GM20431 (cell line): ENCODE measurements around the gene ZNRF4.

Experiments
- in situ Hi-C: fragments of 300-500 bp; cut with MseI, MboI; formaldehyde crosslinking; loops from one replicate; pipeline ENCODE4 v1.15.0; 2020; ENCODE audit warnings: low sequenced_read_pairs; ENCODE audit not compliant: unreplicated experiment

ZNRF4 gene

DNA sequence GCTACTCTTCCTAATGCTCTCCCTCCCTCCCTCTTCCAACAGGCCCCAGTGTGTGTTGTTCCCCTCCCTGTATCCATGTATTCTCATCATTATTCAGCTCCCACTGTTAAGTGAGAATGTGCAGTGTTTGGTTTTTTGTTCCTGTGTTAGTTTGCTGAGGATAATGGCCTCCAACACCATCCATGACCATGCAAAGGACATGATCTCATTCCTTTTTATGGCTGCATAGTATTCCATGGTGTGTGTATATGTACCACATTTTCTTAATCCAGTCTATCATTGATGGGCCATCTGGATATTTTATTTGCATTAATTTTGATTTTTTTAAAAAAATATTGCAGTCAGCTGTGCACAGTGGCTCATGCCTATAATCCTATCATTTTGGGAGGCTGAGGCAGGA is 15.8 kb upstream of the ZNRF4 start:
- in situ Hi-C loops: no loop called here

DNA sequence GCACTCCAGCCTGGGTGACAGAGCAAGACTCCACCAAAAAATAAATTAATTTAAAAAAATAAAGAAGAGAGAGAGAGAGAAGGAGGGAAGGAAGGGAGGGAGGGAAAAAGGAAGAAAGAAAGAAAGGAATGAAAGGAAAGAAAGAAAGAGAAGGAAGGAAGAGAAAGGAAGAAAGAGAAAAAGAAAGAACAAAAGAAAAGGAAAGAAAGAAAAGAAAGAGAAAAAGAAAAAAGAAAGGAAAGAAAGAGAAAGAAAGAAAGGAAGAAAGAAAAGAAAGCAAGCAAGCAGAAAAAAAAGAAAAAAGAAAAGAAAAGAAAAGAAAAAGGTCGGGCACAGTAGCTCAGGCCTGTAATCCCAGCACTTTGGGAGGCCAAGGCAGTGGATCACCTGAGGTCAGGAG is 14.9 kb upstream of the ZNRF4 start:
- in situ Hi-C loops: no loop called here

DNA sequence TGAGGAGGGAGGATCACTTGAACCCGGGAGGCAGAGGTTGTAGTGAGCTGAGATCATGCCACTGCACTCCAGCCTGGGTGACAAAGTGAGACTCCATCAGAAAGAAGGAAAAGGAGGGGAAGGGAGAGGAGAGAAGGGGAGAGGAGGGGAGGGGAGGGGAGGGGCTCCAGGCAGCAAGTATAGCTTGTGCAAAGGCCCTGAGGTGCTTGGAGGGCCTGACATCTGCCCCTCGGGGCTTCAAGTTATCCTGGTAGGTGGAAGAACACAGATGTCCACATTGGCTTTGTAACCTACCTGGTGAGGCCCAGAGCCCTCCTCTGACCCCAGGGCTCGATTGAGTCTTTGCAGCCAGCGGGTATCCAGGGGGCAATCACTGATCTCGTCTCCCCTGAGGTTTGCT is 11.5 kb upstream of the ZNRF4 start:
- in situ Hi-C loops: no loop called here

DNA sequence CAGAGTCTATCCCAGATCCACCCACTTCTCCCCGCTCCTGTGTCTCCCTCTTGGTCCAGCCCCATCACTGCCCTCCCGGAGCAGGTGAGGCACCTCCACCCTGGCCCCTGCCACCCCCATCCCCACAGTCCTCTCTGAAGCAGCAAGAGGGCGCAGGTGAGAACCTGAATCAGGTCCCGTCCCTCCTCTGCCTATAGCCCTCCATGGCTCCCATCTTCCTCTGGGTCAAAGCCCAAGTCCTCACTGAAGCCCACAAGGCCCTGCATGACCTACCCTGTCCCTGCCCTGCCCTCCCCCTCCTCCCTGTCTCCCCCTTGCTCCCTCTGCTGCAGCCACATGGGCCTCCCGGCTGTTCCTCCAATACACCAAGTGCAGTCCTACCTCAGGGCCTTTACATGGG is 10.8 kb upstream of the ZNRF4 start:
- in situ Hi-C loops: no loop called here

DNA sequence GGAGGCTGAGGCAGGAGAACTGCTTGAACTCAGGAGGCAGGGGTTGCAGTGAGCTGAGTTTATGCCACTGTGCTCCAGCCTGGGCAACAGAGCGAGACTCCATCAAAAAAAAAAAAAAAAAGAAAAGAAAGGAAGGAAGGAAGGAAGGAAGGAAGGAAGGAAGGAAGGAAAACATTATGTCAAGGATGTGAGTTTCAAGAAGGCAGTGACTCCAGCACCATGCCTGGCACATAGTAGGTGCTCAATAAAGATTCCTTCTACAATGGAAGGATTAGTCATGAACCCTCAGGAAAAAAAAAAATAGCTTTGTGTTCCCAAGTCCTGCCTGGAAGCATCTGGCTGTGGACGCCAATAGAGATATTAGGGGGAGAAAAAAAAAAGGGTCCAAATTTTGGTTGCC is 10.1 kb upstream of the ZNRF4 start:
- in situ Hi-C loops: no loop called here

DNA sequence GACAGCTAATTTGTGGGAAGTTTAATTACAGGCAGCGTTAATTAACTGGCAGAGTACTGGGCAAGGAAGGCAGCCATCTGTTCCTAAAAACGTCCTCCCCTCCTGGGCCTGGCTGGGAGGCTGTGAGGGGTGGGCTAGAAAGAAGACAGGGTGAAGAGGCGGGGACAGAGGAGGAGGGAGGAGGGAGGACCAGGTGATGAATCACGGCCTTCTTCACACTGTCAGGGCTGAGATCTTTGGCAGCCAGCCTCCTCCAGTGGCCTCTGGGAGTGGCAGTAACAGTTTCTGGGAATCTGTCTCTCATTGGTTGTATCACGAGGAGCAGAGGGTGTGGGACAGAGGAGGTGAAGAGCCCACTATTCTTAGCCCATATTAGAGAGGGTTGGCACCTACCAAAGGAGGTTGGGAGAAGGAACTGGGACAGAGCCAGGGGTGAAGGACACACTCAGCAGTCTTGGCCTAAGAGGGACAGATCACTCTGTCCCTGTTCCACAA is 9.6 kb upstream of the ZNRF4 start:
- in situ Hi-C loops: no loop called here

DNA sequence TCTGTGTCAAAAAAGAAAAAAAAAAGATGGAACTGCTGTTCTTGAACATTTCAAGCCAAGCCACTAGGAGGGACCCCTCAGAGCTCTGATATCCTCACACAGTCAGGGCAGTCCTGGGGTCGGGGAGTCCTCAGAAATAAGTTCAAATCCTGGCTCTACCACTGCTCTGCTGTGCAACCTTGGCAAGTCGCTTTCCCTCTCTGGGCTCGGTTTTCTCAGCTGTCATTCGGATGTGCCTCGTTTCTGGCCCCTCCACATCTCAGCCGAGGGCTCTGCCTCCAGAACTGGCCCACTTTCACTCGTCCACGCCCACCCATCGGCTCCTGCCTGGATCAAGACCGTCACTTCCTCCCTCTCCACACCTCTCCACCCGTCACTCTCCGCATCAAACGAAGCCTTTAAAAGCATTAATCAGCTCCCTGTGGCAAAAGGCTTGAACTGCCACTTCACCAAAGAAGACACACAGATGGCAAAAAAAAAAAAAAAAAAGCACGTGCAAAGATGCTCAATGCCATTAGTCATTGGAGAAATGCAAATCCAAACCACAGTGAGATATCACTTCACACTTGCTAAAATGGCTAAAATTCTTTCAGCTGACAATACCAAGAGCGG is 7.4 kb upstream of the ZNRF4 start:
- in situ Hi-C loops: no loop called here

DNA sequence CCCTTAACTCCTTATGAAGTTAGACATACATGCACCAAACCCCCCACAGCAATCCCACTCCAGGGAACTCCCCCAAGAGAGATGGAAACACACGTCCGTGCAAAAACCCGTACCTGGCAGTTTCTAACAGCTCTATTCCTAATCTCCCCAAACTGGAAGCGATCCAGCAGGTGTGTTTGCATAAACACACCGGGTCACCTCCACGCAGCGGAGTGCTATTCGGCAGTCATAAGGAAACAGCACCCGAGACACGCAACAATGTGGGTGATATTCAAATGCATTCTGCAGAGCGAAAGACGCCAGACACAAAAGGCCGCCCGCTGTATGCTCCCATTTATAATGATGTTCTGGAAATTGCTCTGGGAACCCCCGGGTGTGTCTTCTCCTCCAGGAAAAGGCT is 6.8 kb upstream of the ZNRF4 start:
- in situ Hi-C loops: no loop called here

DNA sequence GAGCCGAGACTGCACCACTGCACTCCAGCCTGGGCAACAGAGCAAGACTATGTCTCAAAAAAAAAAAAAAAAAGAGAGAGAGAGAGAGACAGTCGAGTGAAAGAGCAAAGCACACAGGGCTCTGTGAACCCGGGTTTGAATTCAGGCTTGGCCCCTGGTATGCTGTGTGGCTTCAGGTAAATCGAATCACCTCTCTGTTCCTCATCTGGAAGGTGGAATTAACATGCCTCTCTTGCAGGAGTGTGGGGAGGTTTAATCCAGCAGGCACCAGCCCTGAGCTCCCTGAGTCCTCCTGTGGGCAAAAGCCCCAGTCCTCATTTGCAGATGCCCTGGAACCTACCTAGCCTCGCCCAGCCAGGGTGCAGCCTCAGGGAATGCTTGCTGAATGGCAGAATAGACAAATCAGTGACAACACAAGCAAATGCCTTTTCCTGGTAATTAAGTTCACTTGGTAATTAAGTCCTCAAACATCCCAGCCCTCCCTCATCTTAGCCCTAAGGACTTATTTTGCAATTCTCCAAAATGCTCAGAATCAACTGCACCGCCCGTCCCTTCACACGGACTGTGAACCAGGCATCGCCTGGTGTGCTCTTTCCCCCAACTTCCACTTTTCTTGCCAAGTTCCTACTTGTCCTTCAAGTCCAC is 4.6 kb upstream of the ZNRF4 start:
- in situ Hi-C loops: no loop called here

DNA sequence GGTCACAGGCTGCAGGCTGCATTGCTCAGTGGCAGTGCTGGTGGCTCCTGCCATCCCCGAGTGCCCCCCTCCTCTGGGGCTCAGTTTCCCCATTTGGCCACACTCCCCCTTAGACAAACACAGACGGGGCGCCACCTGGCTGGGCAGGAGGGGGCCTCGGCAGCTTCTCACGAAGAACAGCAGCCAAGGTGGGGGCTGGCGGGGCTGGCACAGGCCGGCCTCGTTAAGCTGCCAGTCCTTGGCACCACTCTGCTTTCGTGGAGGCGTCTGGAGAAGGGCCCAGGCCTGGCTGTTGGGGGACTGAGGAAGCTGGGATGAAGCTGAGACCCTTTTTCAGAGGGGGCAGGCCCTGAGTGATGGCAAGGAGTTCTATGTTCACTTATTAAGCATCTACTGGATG is 3.7 kb upstream of the ZNRF4 start:
- in situ Hi-C loops: no loop called here

DNA sequence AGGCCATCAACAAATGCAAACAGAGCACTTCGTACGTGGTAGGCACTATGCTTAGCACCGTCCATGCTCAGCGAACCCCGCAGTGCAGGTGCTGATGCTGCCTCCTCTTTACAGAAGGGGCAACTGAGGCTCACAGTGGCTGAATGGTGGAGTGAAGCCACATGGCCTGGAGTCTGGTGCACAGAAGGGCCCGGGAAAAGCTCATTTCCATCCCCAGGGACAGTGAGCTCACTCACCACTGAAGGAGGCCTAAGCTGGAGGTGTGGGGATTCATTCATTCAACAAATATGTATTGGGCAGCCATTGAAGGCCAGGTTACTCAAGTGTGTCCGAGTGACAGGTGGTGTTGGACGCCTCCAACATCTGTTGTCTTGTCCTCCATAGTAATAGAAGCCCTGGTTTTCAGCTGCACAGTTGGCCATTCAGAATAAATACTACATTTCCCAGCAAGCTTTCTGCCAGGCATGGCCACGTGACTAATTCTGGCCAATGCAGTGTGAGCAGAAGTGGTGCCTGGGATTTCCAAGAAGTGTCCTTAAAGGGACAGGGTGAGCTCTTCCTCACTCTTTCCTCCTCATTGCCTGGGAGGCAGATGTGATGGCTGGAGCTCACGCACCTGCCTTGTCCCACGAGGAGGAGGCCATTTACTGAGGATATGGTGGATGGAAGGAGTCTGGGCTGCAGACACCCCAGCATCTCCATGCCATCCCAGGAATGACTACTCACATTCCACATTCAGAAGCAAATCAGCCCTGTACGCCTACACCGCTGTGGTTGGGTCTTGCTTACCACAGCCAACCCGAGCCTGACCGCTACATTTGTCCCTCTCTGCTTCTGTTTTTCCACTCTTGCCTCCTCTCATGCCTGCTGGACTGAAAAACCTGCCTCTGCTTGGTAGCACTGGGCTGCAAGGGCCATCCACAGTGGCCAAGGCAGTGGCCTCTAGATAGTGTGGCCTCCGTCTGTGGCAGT is 2.3 kb upstream of the ZNRF4 start:
- in situ Hi-C loops: no loop called here

DNA sequence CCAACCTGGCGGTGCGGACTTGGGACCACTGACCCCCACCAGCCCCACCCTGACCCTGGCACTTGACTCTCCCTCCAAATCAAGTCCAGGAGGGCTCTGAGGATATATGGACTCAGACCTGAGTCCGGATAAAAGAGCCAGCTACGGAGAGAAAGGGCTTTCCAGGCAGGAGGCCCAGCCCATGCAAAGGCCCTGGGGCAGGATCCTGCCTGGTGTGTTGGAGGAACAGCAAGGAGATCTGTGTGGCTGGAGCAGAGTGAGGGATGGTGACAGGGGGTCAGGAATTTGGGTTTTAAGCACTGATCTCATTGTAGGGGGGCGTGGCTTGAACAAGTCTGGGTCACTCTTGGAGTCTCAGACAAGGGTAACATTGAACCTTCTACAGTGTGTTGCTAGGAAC is 474 bp upstream of the ZNRF4 start:
- in situ Hi-C loops: no loop called here

DNA sequence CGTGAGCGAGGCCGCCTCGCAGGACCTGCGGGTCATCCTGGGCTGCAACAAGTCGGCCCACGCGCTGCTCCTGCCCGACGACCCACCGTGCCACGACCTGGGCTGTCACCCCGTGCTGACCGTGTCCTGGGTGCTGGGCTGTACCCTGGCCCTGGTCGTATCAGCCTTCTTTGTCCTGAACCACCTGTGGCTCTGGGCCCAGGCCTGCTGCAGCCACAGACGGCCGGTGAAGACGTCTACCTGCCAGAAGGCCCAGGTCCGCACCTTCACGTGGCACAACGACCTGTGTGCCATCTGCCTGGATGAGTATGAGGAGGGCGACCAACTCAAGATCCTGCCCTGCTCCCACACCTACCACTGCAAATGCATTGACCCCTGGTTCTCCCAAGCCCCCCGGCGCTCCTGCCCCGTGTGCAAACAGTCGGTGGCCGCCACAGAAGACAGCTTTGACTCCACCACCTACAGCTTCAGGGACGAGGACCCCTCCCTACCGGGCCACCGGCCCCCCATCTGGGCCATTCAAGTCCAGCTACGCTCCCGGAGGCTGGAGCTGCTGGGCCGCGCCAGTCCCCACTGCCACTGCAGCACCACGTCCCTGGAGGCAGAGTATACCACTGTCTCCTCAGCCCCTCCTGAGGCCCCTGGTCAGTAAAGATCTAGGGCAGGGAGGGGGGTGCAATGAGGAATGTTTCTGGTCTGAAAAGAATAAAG is 1.1 kb downstream of the ZNRF4 start:
- in situ Hi-C loops: no loop called here

DNA sequence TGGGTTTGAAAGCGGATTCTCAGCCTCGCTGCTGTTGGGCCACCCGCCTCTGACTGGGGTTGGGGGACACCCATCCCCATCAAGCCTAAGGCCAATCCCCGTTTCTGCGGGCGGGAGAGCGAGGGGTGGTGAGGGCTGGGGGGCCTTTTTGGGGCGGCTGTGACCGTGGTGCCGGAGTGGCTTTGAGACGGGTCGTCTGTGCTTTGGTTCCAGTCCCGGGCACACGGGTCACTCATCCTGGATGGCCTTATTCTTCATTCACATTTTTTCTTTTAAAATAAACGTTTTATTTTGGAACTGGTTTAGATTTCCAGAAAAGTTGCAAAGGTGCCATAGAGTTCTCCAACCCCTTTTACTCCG is 1.6 kb downstream of the ZNRF4 start:
- in situ Hi-C loops: no loop called here

DNA sequence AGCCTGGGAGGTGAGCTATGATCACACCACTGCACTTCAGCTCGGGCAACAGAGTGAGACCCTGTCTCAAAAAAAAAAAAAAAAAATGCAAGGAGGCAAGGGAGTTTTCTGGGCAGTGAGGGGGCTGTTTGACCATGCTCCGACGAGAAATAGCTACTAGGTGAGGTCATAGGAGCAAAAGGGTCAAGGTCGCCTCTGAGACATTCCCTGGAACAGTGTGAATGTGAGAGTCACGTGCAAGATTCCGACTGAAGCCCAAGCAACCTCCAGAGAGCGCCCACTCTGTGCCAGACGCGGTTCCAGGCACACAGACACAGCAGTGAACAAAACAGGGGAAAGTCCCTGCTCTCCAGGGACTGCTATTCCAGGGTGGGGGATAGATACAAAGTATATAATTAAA is 2.5 kb downstream of the ZNRF4 start:
- in situ Hi-C loops: no loop called here

DNA sequence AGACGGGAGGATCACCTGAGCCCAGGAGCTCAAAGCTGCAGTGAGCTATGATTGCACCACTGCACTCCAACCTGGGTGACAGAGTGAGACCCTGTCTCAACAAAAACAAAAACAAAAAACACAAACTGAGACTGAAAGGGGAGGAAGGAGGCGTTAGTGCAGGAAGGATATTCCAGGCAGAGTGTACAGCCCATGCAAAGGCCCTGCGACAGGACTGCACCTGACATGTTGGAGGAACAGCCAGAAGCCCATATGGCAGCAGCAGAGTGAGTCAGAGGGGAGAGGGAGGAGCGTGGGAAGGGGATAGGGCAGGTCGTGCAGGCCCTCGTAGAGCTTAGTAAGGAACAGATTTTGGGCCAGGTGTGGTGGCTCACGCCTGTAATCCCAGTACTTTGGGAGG is 3.2 kb downstream of the ZNRF4 start:
- in situ Hi-C loops: no loop called here

DNA sequence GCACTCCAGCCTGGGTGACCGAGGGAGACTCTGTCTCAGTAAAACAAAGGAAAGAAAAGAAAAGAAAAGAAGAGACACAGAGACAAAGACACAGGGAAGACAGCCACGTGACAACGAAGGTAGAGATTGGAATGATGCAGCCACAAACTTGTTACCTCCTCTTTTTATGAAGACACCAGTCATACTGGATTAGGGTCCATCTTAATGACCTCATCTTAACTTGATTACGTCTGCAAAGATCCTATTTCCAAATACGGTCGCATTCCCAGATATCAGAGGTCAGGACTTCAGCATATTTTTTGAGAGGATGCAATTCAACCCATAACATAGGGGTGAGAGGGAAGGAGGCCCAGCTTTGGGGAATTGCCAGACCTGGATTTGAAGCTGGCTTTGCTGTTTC is 4.1 kb downstream of the ZNRF4 start:
- in situ Hi-C loops: no loop called here

DNA sequence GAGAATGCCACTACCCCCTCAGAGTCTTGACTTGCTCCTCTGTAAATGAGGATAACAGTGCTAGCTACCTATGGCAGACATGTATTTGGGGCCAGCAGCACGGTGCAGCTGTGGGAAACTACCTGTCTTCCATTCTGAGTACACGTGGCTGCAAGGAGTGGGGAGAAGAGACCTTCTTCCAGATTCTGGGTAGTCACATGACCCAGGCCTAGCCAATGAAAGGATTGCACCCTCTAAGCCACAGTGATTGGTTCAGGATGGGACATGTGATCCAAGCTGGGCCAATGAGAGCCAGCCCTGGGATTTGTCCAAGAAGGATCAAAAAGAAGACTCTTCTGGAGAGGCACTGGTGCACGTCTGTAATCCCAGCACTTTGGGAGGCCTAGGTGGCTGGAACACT is 5.5 kb downstream of the ZNRF4 start:
- in situ Hi-C loops: no loop called here

DNA sequence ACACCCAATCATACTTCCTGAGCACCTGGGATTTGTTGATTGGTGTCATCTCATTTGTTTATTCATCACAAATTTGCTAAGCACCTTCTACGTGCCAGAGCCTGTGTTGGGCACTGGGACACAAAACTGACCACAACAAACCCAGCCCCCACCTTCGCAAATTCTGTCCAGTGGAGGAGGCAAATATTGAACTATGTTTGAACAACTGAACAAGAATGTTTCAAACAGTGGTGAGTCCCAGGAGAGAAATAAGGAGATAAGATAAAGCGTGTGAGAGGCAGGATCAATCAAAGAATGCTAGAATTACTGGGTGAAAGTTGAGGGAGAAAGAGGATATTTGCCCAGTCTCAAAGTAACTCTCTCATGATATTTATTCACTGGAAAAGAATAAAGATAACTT is 8.7 kb downstream of the ZNRF4 start:
- in situ Hi-C loops: no loop called here

DNA sequence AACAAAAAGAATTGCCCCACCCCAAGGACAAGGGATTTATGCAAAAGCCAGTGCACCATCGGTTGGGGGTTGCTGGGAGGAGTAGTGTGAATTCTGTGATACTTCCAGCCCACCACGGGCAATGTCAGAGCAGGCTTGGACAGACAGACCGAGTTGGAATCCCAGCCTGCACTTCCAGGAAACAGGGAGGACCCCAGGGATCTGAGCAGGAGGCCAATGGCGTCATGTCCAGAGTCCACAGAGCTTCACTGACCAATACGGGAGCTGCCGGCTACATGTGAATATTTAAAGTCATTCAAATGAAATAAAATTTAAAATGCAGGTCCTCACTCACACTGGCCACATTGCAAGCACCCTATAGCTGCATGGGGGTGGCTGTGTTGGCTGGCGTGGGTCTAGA is 10.9 kb downstream of the ZNRF4 start:
- in situ Hi-C loops: no loop called here
